ENCODE data around the gene TACC2.

The TACC2 gene

DNA sequence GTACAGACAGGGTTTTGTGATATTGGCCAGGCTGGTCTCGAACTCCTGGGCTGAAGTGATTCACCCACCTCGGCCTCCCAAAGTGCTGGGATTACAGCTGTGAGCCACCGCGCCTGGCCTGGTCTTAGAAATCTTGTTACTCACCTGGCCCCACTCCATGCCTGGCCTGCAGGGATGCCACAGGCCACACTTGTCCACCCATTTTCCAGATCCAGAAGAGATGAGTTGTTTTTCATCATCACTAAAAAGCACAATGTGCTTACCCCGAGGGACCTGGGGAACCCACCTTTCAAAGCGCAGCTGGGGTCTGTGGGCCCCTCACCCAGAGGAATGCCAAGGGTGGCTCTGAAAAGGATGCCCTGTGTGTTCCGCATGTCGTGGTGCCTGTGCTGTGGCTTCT lies 134.2 kb downstream of the TACC2 start:
- H3K4me3 ChIP-seq (ENCODE audit: low read depth, low read length), result no peak overlapping the region
- TF ChIP-seq, protein P1, sequence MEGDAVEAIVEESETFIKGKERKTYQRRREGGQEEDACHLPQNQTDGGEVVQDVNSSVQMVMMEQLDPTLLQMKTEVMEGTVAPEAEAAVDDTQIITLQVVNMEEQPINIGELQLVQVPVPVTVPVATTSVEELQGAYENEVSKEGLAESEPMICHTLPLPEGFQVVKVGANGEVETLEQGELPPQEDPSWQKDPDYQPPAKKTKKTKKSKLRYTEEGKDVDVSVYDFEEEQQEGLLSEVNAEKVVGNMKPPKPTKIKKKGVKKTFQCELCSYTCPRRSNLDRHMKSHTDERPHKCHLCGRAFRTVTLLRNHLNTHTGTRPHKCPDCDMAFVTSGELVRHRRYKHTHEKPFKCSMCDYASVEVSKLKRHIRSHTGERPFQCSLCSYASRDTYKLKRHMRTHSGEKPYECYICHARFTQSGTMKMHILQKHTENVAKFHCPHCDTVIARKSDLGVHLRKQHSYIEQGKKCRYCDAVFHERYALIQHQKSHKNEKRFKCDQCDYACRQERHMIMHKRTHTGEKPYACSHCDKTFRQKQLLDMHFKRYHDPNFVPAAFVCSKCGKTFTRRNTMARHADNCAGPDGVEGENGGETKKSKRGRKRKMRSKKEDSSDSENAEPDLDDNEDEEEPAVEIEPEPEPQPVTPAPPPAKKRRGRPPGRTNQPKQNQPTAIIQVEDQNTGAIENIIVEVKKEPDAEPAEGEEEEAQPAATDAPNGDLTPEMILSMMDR (IDR thresholded peaks at IDR 0.05; ENCODE audit: borderline replicate concordance, insufficient read depth, low read depth, low read length), result no peak

DNA sequence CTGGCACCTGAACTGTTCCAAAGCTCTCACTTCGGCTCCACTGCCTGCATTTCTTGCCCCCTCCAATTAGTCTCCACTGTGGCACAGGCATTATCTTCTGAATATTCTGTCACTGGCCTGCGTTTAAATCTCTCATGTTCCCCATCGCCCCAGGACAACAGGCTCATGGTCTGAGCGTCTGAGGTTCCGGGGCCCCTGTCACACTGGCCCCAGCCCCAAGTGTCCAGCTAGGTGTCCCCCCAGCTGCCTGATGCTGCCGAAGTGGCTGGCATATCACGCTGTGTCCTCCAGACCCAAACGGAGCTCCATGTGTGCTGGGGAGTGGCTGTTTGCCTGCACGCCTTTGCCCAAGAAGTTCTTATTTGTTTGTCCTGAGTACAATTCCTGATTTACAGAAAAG lies 135.4 kb downstream of the TACC2 start:
- TF ChIP-seq, protein P1 (IDR thresholded peaks at IDR 0.05; ENCODE audit: borderline replicate concordance, insufficient read depth, low read depth, low read length), result no peak
- no peak overlapping the region for H3K4me3 ChIP-seq (ENCODE audit: low read depth, low read length)

DNA sequence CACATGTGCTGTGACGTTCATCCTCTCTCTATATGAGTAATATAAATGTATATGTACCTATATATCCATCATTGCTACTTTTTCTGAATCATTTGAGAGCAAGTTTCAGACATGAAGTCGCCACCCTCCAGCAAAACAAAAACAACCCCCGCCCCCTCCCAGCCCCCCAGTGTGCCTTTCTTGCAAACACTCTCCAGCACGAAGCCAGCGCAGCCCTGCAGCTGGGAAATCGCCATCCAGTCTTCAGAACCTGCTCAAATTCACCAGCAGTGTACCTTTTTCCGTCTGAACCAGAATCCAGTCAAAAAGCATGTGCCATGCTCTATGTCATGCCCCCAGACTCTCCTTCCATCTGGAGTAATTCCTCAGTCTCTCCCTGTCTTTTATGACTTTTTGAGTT lies 135.8 kb downstream of the TACC2 start:
- no peak overlapping the region for H3K4me3 ChIP-seq (ENCODE audit: low read depth, low read length)
- TF ChIP-seq, protein P1 (IDR thresholded peaks at IDR 0.05; ENCODE audit: borderline replicate concordance, insufficient read depth, low read depth, low read length), result no peak

DNA sequence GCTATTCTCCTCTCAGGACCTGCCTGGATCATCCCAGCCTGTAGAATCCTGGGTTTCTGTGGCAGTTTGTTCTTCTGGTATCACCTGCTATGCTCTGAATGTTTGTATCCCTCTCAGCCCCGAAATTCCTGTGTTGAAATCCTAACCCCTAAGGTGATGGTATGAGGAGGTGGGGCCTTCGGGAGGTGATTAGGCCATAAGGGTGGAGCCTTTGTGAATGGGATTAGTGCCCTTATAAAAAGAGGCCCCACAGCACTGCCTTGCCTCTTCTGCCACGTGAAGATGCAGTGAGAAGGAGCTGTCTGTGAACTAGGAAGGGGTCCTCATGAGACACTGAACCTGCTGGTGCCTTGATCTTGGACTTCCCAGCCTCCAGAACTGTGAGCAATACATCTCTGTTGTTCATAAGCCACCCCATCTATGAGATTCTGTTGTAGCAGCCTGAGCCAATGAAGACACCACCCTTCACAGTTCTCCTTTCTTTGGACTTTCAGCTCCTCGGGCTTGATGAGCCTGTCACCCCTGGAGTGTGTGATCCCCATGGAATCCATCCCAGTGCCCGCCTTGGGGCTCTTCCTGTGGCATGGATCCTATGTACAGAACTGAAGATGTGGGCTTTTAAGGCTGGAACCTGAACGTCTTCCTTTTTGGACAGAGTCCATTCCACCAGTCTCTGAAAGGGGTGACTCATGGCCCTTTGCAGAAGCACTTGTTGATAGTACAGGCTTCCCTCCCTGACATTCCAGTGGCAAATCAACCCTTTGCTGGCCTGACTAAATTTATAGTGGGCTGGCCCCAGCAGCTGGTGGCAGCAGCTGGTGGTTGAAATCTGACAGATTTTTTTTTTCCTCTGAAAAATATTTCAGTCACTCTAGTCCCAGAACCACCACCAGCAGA lies 138.0 kb downstream of the TACC2 start:
- TF ChIP-seq, protein P1 (IDR thresholded peaks at IDR 0.05; ENCODE audit: borderline replicate concordance, insufficient read depth, low read depth, low read length), result no peak
- H3K4me3 ChIP-seq (ENCODE audit: low read depth, low read length), result no peak overlapping the region

DNA sequence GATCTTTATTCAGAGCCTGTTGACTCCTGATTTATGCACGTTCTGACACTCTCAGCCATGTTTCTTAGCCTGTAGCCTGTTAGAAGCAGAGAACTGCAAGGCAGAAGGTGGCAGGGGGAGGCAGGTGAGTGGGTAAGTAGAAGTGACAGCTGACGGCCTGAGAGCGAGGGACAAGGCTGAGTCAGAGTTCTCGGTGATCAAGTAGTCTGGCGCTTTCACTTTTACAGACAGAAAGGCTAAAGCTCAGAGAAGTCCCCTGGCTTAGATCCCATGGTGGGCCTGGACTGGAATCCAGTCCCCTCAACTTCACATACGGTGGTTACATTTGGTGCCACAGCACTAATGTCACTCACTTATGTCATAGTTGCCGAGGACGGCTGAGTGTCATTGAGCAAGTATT lies 139.0 kb downstream of the TACC2 start:
- no peak overlapping the region for H3K4me3 ChIP-seq (ENCODE audit: low read depth, low read length)
- TF ChIP-seq, protein P1 (IDR thresholded peaks at IDR 0.05; ENCODE audit: borderline replicate concordance, insufficient read depth, low read depth, low read length), result no peak

DNA sequence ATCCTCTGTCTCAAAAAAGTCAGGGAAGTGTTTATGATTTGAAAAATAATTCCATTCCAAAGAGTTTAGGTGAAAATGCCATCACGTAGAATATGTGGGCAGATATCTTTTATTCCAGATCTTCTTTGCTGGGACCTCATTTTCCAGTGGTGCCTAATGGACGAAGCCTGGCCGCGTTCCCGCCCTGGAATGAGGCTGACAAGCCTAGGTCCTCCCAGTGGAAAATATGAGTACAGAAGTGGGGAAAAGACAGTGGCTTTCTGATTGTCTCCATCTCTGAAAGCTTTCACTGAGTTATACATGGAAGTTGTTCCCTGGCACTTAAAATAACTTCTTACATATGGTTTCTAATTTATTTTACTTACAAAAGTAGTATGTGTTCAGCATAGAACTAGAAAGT lies 139.4 kb downstream of the TACC2 start:
- no peak overlapping the region for H3K4me3 ChIP-seq (ENCODE audit: low read depth, low read length)
- TF ChIP-seq, protein P1 (IDR thresholded peaks at IDR 0.05; ENCODE audit: borderline replicate concordance, insufficient read depth, low read depth, low read length), result no peak

Data from GM12875 (cell line).